HG03135 (cell line): Measurements from ENCODE around the gene AKIP1.
"Not testable (repeated sequence)": the region's sequence is repeated elsewhere in the genome, so short reads cannot be mapped to it uniquely, and the experiment has no call there.

Experiments used
- ATAC-seq: cut with Tn5 transposase; IDR thresholded peaks from one replicate; pipeline ENCODE4 v1.9.1; 2021; ENCODE audit warnings: mild to moderate bottlenecking, moderate library complexity; ENCODE audit not compliant: unreplicated experiment

AKIP1 gene

GRCh38 chr11:8911029-8911823 lies at the start of gene AKIP1:
Gene AKIP1, plus strand, starts transcription at chr11:8911189. Its CDS starts 261 bp downstream, at chr11:8911450.
- ATAC-seq, result peak; percentile 78

- no peak for ATAC-seq
These were observed 47.2 kb upstream of the AKIP1 start for GRCh38 chr11:8863838-8864237.

GRCh38 chr11:8865304-8865703 lies 45.7 kb upstream of the AKIP1 start:
- ATAC-seq, result no peak

GRCh38 chr11:8867035-8867434 lies 44.0 kb upstream of the AKIP1 start:
- ATAC-seq, result no peak

- ATAC-seq, result no peak
These were observed 42.9 kb upstream of the AKIP1 start for GRCh38 chr11:8867931-8868631.

GRCh38 chr11:8870411-8871170 lies 40.4 kb upstream of the AKIP1 start:
- ATAC-seq, result no peak

- ATAC-seq, result no peak
These were observed 39.7 kb upstream of the AKIP1 start for GRCh38 chr11:8871171-8871775.

- no peak for ATAC-seq
These were observed 39.0 kb upstream of the AKIP1 start for GRCh38 chr11:8871962-8872361.

- ATAC-seq, result no peak
These were observed 37.1 kb upstream of the AKIP1 start for GRCh38 chr11:8873741-8874405.

GRCh38 chr11:8878771-8879170 lies 32.2 kb upstream of the AKIP1 start:
- no peak for ATAC-seq

- ATAC-seq, result not testable (repeated sequence)
These were observed 29.4 kb upstream of the AKIP1 start for GRCh38 chr11:8881585-8881984.

GRCh38 chr11:8886322-8886721 lies 24.7 kb upstream of the AKIP1 start:
- ATAC-seq, result no peak

- ATAC-seq, result not testable (repeated sequence)
These were observed 19.8 kb upstream of the AKIP1 start for GRCh38 chr11:8891185-8891584.

- no peak for ATAC-seq
These were observed 11.8 kb upstream of the AKIP1 start for GRCh38 chr11:8899119-8899753.

- ATAC-seq, result no peak
These were observed 5.3 kb upstream of the AKIP1 start for GRCh38 chr11:8905528-8906165.

- no peak for ATAC-seq
These were observed 3.9 kb upstream of the AKIP1 start for GRCh38 chr11:8907116-8907515.

GRCh38 chr11:8908099-8908498 lies 2.9 kb upstream of the AKIP1 start:
- ATAC-seq, result no peak

GRCh38 chr11:8910649-8911026 lies 351 bp upstream of the AKIP1 start:
- ATAC-seq, result peak; percentile 3

- ATAC-seq, result no peak
These were observed 3.1 kb downstream of the AKIP1 start for GRCh38 chr11:8913961-8914660.
